Chondrocyte (in vitro differentiated cells): ENCODE measurements around the gene SHB. TPM values are rescaled to one million over a fixed set of nuclear protein-coding genes. Genes with fewer than 3 reads are reported as not detected.
A peak's percentile ranks its signal among the peaks of the same experiment; 100 is the strongest.

ENCODE experiments used
- DNase-seq: peaks from one replicate; pipeline ENCODE4 v3.0.0; 2021; ENCODE audit warnings: mixed read lengths, low spot score
- H3K27ac Mint-ChIP-seq: one replicate; pipeline ENCODE4 v1.8.0; 2021; ENCODE audit warnings: mild to moderate bottlenecking, moderate library complexity, mixed read lengths; ENCODE audit not compliant: unreplicated experiment
- H3K27me3 Mint-ChIP-seq: 2 replicates; pipeline ENCODE4 v1.8.0; 2021; ENCODE audit warnings: low read depth, mixed read lengths
- H3K36me3 Mint-ChIP-seq: 2 replicates; pipeline ENCODE4 v1.8.0; 2021; ENCODE audit warnings: low read depth, mixed read lengths
- H3K4me1 Mint-ChIP-seq: 2 replicates; pipeline ENCODE4 v1.8.0; 2021; ENCODE audit warnings: low read depth, mild to moderate bottlenecking, mixed read lengths
- H3K4me3 Mint-ChIP-seq: one replicate; pipeline ENCODE4 v1.8.0; 2021; ENCODE audit warnings: mild to moderate bottlenecking, moderate library complexity, mixed read lengths; ENCODE audit not compliant: unreplicated experiment
- H3K9me3 Mint-ChIP-seq: 2 replicates; pipeline ENCODE4 v1.8.0; 2021; ENCODE audit warnings: low read depth, mixed read lengths
- total RNA-seq: library from RNA; stranded (reverse); gene quantifications from 3 replicates; pipeline ENCODE4 v1.2.1, GENCODE V29; 2021
- TF ChIP-seq, protein P1 (sequence below): fragments of 200-600 bp; sonication (generic); IDR thresholded peaks from 2 replicates; pipeline ENCODE4 v1.5.0; 2021; ENCODE audit warnings: antibody characterized with exemption, mild to moderate bottlenecking, moderate library complexity

The SHB gene
- total RNA-seq, 1 donor from 2014 or later, result 23.8 TPM

DNA sequence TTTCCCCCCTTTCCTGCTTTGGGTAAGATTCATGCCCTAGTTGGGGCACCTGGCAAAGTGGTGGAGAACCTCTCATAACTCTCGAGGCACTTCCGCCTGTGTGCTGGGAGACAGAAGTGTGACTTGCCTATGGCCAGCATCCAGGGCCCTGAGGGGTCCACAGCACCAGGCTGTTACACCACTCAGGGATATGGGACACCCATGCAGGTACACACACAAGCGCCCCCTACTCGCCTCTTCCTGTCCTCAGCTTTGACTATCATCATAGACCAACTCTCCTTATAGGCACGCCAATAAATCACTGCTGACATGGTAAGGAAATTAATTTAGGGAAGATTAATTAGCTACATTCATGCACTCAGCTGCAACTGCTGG lies 45.4 kb downstream of the SHB start:
- Mint-ChIP-seq H3K27ac (peak overlapping the region; percentile 98), H3K36me3 (no peaks in the 10 kb centered on the region)
- no peak for DNase-seq

DNA sequence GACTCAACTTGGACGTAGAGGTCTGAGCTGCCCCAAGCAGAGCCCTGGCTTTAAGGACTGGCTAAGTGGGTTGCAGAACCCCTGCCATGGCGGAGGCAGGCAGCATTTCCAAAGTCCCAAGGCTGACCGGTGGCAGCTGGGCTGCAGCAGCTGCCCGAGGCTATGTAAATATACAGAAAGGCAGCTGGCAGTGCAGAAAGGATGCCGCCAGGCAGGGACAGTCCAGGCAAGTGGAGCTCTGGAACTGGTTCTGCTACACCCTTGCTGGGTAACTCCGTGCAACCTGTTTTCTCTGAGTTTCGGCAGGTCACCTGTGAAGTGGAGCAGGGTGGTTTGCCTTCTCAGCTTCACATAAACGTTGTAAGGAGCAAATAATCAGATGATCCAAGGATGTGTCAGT lies 46.0 kb downstream of the SHB start:
- TF ChIP-seq, protein P1, sequence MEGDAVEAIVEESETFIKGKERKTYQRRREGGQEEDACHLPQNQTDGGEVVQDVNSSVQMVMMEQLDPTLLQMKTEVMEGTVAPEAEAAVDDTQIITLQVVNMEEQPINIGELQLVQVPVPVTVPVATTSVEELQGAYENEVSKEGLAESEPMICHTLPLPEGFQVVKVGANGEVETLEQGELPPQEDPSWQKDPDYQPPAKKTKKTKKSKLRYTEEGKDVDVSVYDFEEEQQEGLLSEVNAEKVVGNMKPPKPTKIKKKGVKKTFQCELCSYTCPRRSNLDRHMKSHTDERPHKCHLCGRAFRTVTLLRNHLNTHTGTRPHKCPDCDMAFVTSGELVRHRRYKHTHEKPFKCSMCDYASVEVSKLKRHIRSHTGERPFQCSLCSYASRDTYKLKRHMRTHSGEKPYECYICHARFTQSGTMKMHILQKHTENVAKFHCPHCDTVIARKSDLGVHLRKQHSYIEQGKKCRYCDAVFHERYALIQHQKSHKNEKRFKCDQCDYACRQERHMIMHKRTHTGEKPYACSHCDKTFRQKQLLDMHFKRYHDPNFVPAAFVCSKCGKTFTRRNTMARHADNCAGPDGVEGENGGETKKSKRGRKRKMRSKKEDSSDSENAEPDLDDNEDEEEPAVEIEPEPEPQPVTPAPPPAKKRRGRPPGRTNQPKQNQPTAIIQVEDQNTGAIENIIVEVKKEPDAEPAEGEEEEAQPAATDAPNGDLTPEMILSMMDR, result no peak
- H3K27ac Mint-ChIP-seq, result peak overlapping the region; percentile 98
- DNase-seq, result no peak
- H3K9me3 Mint-ChIP-seq, result no peaks in the 10 kb centered on the region
- peaks cover 92% of the 10 kb centered on the region for H3K4me1 Mint-ChIP-seq
- no peaks in the 10 kb centered on the region for H3K36me3 Mint-ChIP-seq
- H3K4me3 Mint-ChIP-seq, result no peak overlapping the region
- no peaks in the 10 kb centered on the region for H3K27me3 Mint-ChIP-seq

More for the DNA sequence above, 45.4 kb downstream of the SHB start:
- Mint-ChIP-seq H3K4me1 (peaks cover 92% of the 10 kb centered on the region), H3K27me3 (no peaks in the 10 kb centered on the region), H3K4me3 (no peak overlapping the region), H3K9me3 (no peaks in the 10 kb centered on the region)
- TF ChIP-seq, protein P1, result no peak

DNA sequence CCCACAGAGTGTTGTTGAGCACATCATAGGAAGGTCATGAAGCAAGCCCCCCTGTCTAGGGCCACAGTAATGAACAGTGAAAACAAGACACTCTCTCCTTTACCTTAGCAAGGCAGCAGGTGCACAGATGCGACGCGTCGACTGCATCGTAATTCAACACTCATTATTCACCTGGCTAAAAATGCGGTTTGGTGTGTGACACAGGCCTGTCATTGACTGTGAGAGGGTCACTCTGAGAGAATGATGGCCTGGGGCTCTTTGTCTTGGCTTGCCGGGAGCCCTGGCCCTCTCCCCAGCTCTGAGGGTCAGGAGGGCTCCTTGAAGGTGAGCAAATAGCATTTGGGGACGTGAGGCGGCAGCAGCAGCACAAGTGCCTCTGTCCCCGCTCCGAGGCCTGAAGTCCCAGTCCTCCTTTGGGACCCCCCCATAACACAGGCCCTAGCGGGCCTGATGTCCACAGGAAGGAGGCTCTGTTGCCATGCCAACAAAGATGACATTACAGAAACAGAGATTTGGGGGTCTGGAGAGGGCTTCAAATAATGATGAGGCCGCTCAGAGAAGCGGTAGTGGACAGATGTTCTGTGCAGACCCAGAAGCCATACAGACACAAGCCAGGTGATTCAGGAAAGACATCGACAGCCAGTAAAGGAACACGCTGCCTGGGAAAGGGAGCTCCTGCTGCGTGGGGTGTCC lies 46.7 kb downstream of the SHB start:
- H3K4me1 Mint-ChIP-seq, result peaks cover 92% of the 10 kb centered on the region
- H3K27ac Mint-ChIP-seq, result no peak overlapping the region
- TF ChIP-seq, protein P1, result no peak
- no peak overlapping the region for H3K4me3 Mint-ChIP-seq
- no peaks in the 10 kb centered on the region for H3K9me3 Mint-ChIP-seq
- H3K27me3 Mint-ChIP-seq, result no peaks in the 10 kb centered on the region
- H3K36me3 Mint-ChIP-seq, result no peaks in the 10 kb centered on the region
- DNase-seq, result no peak

DNA sequence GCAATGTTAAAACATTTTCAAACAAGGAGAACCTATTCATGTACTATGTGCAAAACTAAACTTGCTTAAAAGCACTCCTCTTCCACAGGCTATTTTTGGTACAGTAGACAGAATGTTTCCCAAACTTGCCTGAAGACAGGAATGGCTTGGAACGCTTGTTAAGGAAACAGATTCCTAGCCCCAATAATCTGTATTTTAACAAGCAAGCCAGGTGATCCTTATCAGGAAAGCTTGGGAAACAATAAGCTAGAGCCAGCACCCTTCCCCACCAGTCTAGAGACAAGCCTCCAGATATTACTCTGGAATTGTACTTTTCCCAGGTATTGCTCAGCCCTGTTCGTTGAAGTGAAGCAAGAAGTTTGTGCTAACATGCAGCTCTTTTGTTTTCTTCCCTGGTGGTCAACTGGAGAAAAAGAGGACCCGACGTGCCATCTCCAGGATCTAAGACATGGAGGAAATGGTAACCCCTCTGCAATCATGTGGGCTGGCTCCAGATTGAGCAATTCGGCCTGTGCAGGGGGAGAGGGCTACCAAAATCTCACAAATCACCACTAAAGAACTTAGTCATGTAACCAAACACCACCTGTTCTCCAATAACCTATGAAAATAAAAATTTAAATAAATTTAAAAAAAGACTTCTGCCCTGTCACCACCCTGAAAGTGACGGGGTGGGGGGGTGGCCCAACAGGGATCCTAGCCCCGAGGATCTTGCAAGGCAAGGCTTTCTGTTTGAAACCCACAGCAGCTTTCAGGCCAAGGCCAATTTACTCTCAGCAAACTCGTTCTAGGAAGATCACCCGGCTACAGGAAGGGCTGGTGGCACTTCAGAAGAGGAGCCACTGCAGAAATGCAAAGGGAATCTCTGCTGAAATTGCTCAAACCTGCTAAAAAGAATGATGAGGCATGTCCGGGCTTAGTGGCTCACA lies 48.6 kb downstream of the SHB start:
- Mint-ChIP-seq H3K27ac (peak overlapping the region; percentile 94), H3K4me1 (peaks cover 92% of the 10 kb centered on the region), H3K4me3 (no peak overlapping the region), H3K36me3 (peaks cover 2% of the 10 kb centered on the region), H3K27me3 (no peaks in the 10 kb centered on the region), H3K9me3 (no peaks in the 10 kb centered on the region)
- no peak for DNase-seq
- TF ChIP-seq, protein P1, result no peak

DNA sequence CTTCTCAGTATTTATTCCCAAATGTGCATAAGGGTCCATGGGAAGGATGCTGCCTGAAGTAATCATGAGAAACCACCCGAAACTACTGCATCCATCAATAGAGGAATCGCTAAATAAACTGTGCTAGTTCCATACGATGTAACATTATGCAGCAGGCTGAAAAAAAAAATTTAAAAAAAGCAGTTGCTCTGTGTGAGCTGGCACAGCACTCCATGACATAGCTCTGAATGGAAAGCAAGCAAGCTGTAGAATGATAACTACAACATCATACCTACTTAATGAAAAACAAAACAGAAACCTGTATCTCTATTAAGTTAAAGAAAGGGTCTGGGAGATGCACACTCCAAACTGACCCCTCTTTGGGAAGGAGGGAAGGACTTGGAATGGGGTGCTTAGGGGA lies 49.3 kb downstream of the SHB start:
- Mint-ChIP-seq H3K4me1 (peaks cover 88% of the 10 kb centered on the region), H3K9me3 (no peaks in the 10 kb centered on the region), H3K27ac (peak overlapping the region; percentile 94), H3K27me3 (no peaks in the 10 kb centered on the region), H3K4me3 (peak overlapping the region; percentile 12), H3K36me3 (peaks cover 5% of the 10 kb centered on the region)
- TF ChIP-seq, protein P1, result no peak
- DNase-seq, result no peak
